ENCODE results near the gene SKOR1. TPM values are rescaled to one million over a fixed set of nuclear protein-coding genes. Genes with fewer than 3 reads are reported as not detected.

The SKOR1 gene
- total RNA-seq, 1 experiment from 2014 or later = 0.13 TPM

GRCh38 chr15:67833710-67834511 is 8.6 kb downstream of the SKOR1 start:
- WGBS (ENCODE audit: extremely low coverage, insufficient read length, low lambda C conversion rate) = no CpG with 5 or more reads among the region's 44 CpGs
- H2BK5ac ChIP-seq (ENCODE audit: insufficient read length, low read length) = no peak overlapping the region
- peak; percentile 69 for TF ChIP-seq CTCF (conservative IDR thresholded peaks at IDR 0.05)
- no peak overlapping the region for H3T11ph ChIP-seq (ENCODE audit: low read length)
- no peaks in the 10 kb centered on the region for H3K79me1 ChIP-seq (ENCODE audit: insufficient read depth, low read depth, low read length, poor library complexity, severe bottlenecking)
- no peak overlapping the region for H3K56ac ChIP-seq (ENCODE audit: insufficient read length, low read depth, low read length)
- H3K18ac ChIP-seq (ENCODE audit: insufficient read length, low read depth, low read length) = no peak overlapping the region
- H3K79me2 ChIP-seq (ENCODE audit: insufficient read depth, low read length) = no peaks in the 10 kb centered on the region
- no peaks in the 10 kb centered on the region for H3K9me3 ChIP-seq (ENCODE audit: control insufficient read depth, low read depth, low read length)
- H3K9me3 Mint-ChIP-seq = peaks cover 3 to 4% of the 10 kb centered on the region in 2 experiments; a peak in 4 of 5 replicates
- peak overlapping the region; percentile 19 to 75 for H3K4me3 Mint-ChIP-seq
- H3K4me1 Mint-ChIP-seq = peaks cover 44 to 56% of the 10 kb centered on the region in 2 experiments
- H4K20me1 ChIP-seq (ENCODE audit: control insufficient read depth, insufficient read depth, insufficient read length) = no peaks in the 10 kb centered on the region
- no peak overlapping the region for H2BK20ac ChIP-seq (ENCODE audit: low read depth, low read length, poor library complexity, severe bottlenecking)
- H3K27me3 Mint-ChIP-seq (ENCODE audit: low read depth) = peaks cover 100% of the 10 kb centered on the region
- no peak overlapping the region for H3K9ac ChIP-seq (ENCODE audit: extremely low read depth, insufficient read length, low read length)
- H3K36me3 Mint-ChIP-seq (ENCODE audit: insufficient read depth in 1 of 3, low read depth in 3 of 3) = no peaks in the 10 kb centered on the region; a peak in 2 of 7 replicates
- peaks cover 16% of the 10 kb centered on the region for H3K23me2 ChIP-seq (ENCODE audit: insufficient read length, low read depth, low read length, poor library complexity, severe bottlenecking)
- H3K4me1 ChIP-seq (ENCODE audit: insufficient read depth, low read length) = peaks cover 7% of the 10 kb centered on the region; the same call in 1 of the 2 replicates
- H3K27ac ChIP-seq (ENCODE audit: insufficient read length, low read depth, low read length) = no peak overlapping the region
- no peak overlapping the region for H3K14ac ChIP-seq (ENCODE audit: insufficient read depth, low read length)
- H2BK120ac ChIP-seq (ENCODE audit: low read depth, low read length, poor library complexity, severe bottlenecking) = no peak overlapping the region
- no peak overlapping the region for H3K23ac ChIP-seq (ENCODE audit: insufficient read length, low read depth, low read length)
- H3K4me2 ChIP-seq (ENCODE audit: insufficient read depth, insufficient read length, low read length) = peak overlapping the region; percentile 77
- no peak overlapping the region for H2AFZ ChIP-seq (ENCODE audit: low read length)
- H3K27me3 ChIP-seq (ENCODE audit: insufficient read depth, low read length) = peaks cover 88% of the 10 kb centered on the region
- no peak overlapping the region for H3K4ac ChIP-seq (ENCODE audit: low read depth, low read length)
- H2AK5ac ChIP-seq (ENCODE audit: insufficient read length, low read length) = no peak overlapping the region
- no peak overlapping the region for H4K8ac ChIP-seq (replicated peaks; ENCODE audit: insufficient read length, low read depth, low read length)
- no peak overlapping the region for H2BK15ac ChIP-seq (ENCODE audit: low read depth, low read length)
- H2BK12ac ChIP-seq (ENCODE audit: insufficient read length, low read depth, low read length) = no peak overlapping the region
- no peak overlapping the region for H4K5ac ChIP-seq (ENCODE audit: insufficient read length, low read depth, low read length)
- H4K91ac ChIP-seq (ENCODE audit: insufficient read length, low read depth, low read length) = no peak overlapping the region
- DNase-seq = peak; percentile 81
- H3K27ac Mint-ChIP-seq = no peak overlapping the region
